Muscle layer of duodenum (tissue), 2 donors: ENCODE measurements around the gene MOCS3.
A peak's percentile ranks its signal among the peaks of the same experiment; 100 is the strongest.

Experiments used
- H3K27ac ChIP-seq: one replicate; pipeline ENCODE4 v1.7.0; 2013; ENCODE audit warnings: mild to moderate bottlenecking, low read length
- H3K27me3 ChIP-seq: one replicate; pipeline ENCODE4 v1.7.0; 2013; ENCODE audit warnings: low read depth, mild to moderate bottlenecking, control low read depth, low read length
- H3K36me3 ChIP-seq, 2 donors: one replicate each; pipeline ENCODE4 v1.7.0; 2013; ENCODE audit warnings: low read length in 2 of 2, control low read depth in 1 of 2, mild to moderate bottlenecking in 1 of 2; ENCODE audit not compliant: insufficient read depth in 2 of 2, control insufficient read depth in 1 of 2
- H3K4me1 ChIP-seq, 2 donors: one replicate each; pipeline ENCODE4 v1.7.0; 2013; ENCODE audit warnings: low read length in 2 of 2, mild to moderate bottlenecking in 2 of 2, control low read depth in 1 of 2, moderate library complexity in 1 of 2; ENCODE audit not compliant: insufficient read depth in 2 of 2, control insufficient read depth in 1 of 2
- H3K4me3 ChIP-seq, 2 donors: one replicate each; pipeline ENCODE4 v1.7.0; 2013; ENCODE audit warnings: low read length in 2 of 2, low read depth in 1 of 2, mild to moderate bottlenecking in 1 of 2
- H3K9me3 ChIP-seq, 2 donors: one replicate each; pipeline ENCODE4 v1.7.0; 2013; ENCODE audit warnings: low read length in 2 of 2, control low read depth in 1 of 2, mild to moderate bottlenecking in 1 of 2; ENCODE audit not compliant: control insufficient read depth in 1 of 2
- donor health status: healthy.

The MOCS3 gene

DNA sequence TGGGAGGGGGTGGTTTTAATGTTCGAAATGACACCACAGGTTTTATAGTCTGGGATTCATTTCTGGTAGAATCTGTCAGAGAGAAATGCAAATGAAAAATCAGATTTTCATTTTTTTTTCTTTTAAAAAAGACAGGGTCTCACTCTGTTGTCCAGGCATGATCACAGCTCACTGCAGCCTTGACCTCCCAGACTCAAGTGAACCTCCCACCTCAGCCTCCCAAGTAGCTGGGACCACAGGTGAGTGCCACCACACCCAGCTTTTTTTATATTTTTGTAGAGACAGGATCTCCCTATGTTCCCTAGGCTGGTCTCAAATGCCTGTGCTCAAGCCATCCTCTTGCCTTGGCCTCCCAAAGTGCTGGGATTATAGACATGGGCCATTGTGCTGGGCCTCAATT is 25.0 kb upstream of the MOCS3 start:
- Histone ChIP-seq H3K27ac (no peak overlapping the region), H3K9me3 (no peaks in the 10 kb centered on the region), H3K4me3 (no peak overlapping the region), H3K36me3 (peaks cover 24 to 25% of the 10 kb centered on the region in 2 donors), H3K4me1 (peaks cover 8 to 10% of the 10 kb centered on the region in 2 donors), H3K27me3 (no peaks in the 10 kb centered on the region)

DNA sequence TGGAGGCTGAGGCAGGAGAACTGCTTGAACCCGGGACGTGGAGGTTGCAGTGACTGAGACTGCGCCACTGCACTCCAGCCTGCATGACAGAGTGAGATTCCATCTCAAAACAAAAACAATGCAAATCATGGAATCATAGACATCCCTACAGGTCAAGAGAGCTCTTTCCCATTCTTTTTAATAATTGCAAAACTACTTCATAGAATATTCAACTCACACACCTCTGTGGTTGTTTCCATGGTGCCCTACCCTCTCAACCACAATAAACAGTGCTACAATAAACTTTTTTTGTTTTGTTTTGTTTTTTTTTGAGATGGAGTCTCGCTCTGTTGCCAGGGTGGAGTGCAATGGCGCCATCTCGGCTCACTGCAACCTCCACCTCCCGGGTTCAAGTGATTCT is 15.5 kb upstream of the MOCS3 start:
- Histone ChIP-seq H3K9me3 (no peaks in the 10 kb centered on the region), H3K4me3 (no peak overlapping the region), H3K4me1 (no peaks in the 10 kb centered on the region), H3K27me3 (no peaks in the 10 kb centered on the region), H3K36me3 (peaks cover 48 to 77% of the 10 kb centered on the region in 2 donors), H3K27ac (no peak overlapping the region)

DNA sequence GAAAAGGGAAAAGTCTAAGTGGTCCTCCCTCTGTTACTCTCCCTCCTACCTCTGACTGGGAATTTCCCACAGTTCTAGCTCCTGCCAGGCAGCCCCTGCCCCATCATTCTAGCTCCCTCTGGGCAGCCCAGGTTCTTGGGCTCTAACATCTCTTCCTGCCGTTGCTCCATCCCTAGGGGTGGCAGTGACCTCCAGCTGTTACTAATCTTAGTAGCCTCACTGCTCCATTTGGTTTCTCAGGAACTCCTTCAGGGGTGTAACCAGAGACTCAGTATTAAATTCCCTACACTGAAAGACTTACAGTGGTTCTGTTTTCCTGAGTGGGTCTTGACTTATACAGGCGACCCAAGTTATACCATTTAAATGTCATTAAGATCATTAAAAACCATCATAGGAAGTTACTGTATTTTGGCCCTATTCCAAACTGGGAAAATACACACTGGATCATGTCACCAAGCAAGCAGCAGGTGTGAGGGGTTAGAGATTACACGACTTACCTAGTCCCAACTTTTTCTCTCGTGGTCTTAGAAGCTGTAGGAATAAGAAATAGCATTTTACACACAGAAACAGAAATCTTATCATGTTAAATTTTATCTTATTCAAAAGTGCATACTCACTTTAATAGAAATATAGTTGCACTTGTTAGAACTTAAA is 10.4 kb upstream of the MOCS3 start:
- Histone ChIP-seq H3K36me3 (peaks cover 44 to 80% of the 10 kb centered on the region in 2 donors), H3K4me3 (no peak overlapping the region), H3K9me3 (no peaks in the 10 kb centered on the region), H3K27ac (no peak overlapping the region), H3K27me3 (no peaks in the 10 kb centered on the region), H3K4me1 (no peaks in the 10 kb centered on the region)

DNA sequence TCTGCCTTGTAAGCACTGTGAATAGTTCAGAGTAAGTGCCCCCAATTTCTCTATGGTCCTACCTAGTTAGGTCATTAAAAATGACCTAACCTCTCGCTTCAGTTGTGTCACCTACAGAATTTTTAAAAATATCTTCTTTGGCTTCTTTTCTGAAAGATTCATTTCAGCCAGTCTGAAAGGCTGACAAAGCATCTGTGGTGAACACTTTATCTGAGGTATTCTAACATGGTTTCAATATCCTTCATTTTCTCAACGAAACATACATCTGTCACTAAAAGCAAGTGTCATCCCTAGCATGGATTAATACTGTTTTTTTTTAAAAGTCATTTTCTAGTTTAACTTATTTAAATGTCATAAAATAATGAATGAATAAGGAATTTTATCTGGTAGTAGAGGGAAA is 5.4 kb upstream of the MOCS3 start:
- Histone ChIP-seq H3K4me1 (peaks cover 5 to 27% of the 10 kb centered on the region in 2 donors), H3K36me3 (peaks cover 17 to 53% of the 10 kb centered on the region in 2 donors), H3K27me3 (no peaks in the 10 kb centered on the region), H3K4me3 (no peak overlapping the region), H3K27ac (no peak overlapping the region), H3K9me3 (no peaks in the 10 kb centered on the region)

DNA sequence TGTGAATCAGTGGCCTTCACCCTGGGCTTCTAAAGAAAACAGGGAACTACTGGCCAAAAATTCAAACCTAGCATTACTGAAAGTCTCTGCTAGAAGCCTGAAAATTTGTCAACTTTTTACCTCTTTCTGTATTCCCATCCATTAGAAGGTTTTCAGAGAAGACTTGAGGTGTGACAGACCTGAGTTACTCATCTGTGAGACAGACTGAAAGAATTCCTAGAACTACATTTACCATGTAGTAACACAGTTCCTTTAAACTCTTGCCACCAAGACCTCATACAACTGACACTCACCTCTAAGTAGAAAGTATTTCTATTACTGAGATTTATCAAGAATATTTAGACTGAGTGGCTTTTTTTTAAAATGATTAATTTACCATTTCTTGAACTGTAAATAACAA is 4.8 kb upstream of the MOCS3 start:
- no peaks in the 10 kb centered on the region for H3K27me3 ChIP-seq
- no peak overlapping the region for H3K27ac ChIP-seq
- peaks cover 17 to 56% of the 10 kb centered on the region in 2 donors for H3K36me3 ChIP-seq
- no peaks in the 10 kb centered on the region for H3K9me3 ChIP-seq
- H3K4me3 ChIP-seq, result no peak overlapping the region
- peaks cover 5 to 27% of the 10 kb centered on the region in 2 donors for H3K4me1 ChIP-seq

DNA sequence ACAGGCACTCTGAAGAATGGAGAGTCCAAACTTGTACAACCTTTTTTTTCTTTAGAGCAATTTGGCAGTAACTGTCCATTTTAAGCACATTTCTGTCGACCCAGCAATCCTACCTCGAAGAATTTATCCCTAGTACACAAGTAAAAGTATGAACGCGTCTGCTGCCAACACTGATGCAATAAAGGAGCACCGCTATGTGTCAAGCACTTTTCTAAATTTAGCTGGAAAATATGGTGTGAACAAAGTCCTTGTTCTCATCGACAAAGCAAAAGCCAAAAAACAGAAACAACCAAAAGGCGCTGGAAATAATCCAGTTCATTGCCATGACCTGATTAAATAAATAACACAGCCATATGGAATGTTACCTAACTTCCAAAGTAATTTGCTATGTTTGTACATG is 1.3 kb upstream of the MOCS3 start:
- Histone ChIP-seq H3K27me3 (no peaks in the 10 kb centered on the region), H3K4me1 (peaks cover 12 to 54% of the 10 kb centered on the region in 2 donors), H3K9me3 (no peaks in the 10 kb centered on the region), H3K4me3 (peak overlapping the region; percentile 95 to 99), H3K27ac (peak overlapping the region; percentile 98), H3K36me3 (peaks cover 0 to 38% of the 10 kb centered on the region in 2 donors)

DNA sequence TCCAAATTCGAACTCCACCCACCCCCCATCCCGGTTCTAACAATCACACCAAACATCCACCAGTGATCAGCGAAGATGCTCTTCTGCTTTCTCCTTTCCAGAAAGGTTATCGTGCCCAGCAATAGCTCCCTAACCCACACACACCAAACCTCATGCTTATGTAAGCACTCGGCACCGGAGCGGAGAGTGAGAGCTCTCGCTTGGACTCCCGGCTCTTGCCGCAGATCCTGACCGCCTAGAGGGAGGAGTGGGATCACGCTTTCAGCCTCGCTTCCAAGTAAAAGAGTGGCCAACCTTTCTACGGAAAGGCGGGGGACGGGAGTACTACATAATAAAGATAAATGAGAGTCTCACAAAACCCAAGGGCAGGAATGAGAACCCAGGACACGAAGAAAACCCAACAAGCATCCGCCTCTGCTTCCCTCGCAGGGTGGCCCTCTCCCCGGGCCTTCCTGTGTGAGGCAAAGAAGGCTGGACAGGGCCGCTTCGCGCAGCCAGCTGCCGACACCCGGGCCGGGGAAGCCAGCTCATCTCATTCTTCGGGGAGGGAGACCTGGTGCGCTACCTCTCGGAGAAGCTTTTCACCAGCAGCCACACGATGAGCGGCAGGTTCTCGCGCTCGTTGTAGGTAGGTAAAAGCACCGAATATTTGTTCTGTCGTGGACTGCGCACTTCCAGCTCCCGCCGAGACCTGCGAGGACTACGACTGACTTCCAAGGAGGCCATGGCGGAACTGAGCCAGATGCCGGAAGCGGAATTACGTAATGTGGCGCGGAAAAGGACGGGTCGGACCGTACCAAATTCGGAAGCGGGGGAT is 612 bp upstream of the MOCS3 start, which contains the start of gene DPM1:
TSS of gene DPM1 (minus strand) at position 735 of the 817 bp plus-strand sequence. CDS start at position 726, 9 bp downstream.
- Histone ChIP-seq H3K36me3 (peaks cover 0 to 36% of the 10 kb centered on the region in 2 donors), H3K4me1 (peaks cover 12 to 54% of the 10 kb centered on the region in 2 donors), H3K27me3 (no peaks in the 10 kb centered on the region), H3K27ac (peak within 1 kb of the TSS; percentile 98), H3K4me3 (peak within 1 kb of the TSS; percentile 95 to 99), H3K9me3 (no peaks in the 10 kb centered on the region)

DNA sequence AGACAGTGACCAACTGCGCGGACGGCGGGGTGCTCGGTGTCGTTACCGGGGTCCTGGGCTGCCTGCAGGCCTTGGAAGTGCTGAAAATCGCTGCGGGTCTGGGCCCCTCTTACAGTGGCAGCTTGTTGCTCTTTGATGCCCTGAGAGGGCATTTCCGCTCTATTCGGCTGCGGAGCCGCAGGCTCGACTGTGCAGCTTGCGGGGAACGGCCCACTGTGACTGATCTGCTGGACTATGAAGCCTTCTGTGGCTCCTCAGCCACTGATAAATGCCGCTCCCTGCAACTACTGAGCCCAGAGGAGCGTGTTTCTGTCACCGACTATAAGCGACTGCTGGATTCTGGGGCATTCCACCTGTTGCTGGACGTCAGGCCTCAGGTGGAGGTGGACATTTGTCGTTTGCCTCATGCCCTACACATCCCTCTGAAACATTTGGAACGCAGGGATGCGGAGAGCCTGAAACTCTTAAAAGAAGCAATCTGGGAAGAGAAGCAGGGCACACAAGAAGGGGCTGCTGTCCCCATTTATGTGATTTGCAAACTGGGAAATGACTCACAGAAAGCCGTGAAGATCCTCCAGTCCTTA is 1.0 kb downstream of the MOCS3 start:
- Histone ChIP-seq H3K4me1 (peaks cover 12 to 54% of the 10 kb centered on the region in 2 donors), H3K4me3 (peak overlapping the region; percentile 95 to 99), H3K36me3 (peaks cover 0 to 26% of the 10 kb centered on the region in 2 donors), H3K27me3 (no peaks in the 10 kb centered on the region), H3K9me3 (no peaks in the 10 kb centered on the region), H3K27ac (no peak overlapping the region)

DNA sequence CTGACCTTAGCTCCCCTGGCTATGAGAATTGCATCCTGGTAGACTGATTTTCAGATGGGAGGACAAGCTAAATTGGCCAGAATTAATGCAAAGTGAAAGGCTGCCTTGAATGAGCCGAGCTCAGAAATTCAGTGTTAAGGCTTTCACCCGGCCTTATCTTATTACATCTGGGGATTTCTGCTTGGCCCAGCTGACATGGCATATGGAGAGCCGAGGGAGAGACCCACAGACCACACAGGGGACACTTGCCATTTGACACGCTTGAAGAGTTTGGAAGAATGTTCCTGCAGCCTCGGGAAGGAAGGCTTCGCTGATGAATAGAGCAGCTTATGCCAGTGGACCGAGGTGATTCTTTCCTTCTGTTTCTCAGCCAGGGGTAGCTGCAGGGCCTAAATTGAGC is 9.0 kb downstream of the MOCS3 start:
- H3K9me3 ChIP-seq, result no peaks in the 10 kb centered on the region
- H3K27me3 ChIP-seq, result no peaks in the 10 kb centered on the region
- no peak overlapping the region for H3K4me3 ChIP-seq
- no peak overlapping the region for H3K27ac ChIP-seq
- H3K4me1 ChIP-seq, result no peaks in the 10 kb centered on the region
- no peaks in the 10 kb centered on the region for H3K36me3 ChIP-seq

DNA sequence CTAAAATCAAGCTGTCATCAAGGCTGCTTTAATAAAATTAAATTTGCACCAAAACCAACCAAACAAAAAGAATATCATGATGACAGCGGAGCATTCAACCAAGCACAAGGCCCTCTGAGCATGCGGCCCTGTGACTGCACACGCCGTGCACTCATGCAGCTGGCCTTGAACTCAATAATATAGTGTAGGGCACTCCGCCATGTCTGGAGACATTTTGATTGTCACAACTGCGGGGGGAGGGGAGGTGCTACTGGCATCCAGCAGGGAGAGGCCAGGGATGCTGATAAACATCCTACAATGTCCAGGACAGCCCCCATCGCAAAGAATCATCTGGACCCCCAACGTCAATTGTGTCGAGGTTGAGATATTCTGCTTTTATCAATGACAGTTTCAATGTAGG is 9.7 kb downstream of the MOCS3 start:
- no peak overlapping the region for H3K27ac ChIP-seq
- no peaks in the 10 kb centered on the region for H3K9me3 ChIP-seq
- no peak overlapping the region for H3K4me3 ChIP-seq
- H3K4me1 ChIP-seq, result no peaks in the 10 kb centered on the region
- H3K27me3 ChIP-seq, result no peaks in the 10 kb centered on the region
- no peaks in the 10 kb centered on the region for H3K36me3 ChIP-seq

DNA sequence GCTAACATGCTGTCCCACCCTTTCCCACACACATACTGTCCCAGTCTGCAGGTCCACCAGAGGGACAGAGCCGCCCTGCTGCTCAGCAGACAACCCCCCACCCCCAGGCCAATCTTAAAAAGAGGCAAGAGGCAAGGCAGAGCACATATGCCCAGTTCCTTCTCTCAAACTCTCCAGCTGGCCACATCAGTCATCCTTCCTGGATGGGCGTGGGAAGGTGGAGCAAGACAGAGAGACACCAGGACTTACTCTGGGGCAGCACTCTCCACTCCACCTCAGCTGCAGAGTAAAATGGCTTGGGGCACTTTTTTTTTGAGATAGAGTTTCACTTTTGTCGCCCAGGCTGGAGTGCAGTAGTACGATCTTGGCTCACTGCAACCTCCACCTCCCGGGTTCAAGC is 10.8 kb downstream of the MOCS3 start:
- Histone ChIP-seq H3K9me3 (no peaks in the 10 kb centered on the region), H3K27ac (no peak overlapping the region), H3K4me3 (no peak overlapping the region), H3K27me3 (no peaks in the 10 kb centered on the region), H3K4me1 (no peaks in the 10 kb centered on the region), H3K36me3 (no peaks in the 10 kb centered on the region)
